Common myeloid progenitor, CD34-positive (primary cell): ENCODE results near the gene GPR137.
A peak's percentile ranks its signal among the peaks of the same experiment; 100 is the strongest.
"Not testable (repeated sequence)": the region's sequence is repeated elsewhere in the genome, so short reads cannot be mapped to it uniquely, and the experiment has no call there.

Source experiments
- CTCF ChIA-PET: fragments of 350-600 bp; sonication (Branson Sonifier 250); formaldehyde crosslinking; loops from one replicate; lab custom pipeline; 2021; ENCODE audit warnings: antibody characterized with exemption; lab: Charles Lee
- POLR2A ChIA-PET: fragments of 350-600 bp; sonication (Branson Sonifier 250); formaldehyde crosslinking; loops from one replicate; lab custom pipeline; 2021; ENCODE audit warnings: antibody characterized with exemption; lab: Charles Lee
- DNase-seq, 3 donors: peaks; one replicate each; pipeline versions ENCODE4 v3.0.0 to v3.0.0-alpha.2; 2013
- H3K27ac ChIP-seq, 2 experiments: 1 replicate in 1 of 2; 2 replicates in 1 of 2; pipeline ENCODE4 v1.7.0; 2013; ENCODE audit warnings: inconsistent platforms in 2 of 2, low read length in 2 of 2, mild to moderate bottlenecking in 2 of 2, low read depth in 1 of 2, moderate library complexity in 1 of 2; ENCODE audit not compliant: severe bottlenecking in 2 of 2, insufficient read depth in 1 of 2, poor library complexity in 1 of 2
- H3K27me3 ChIP-seq, 5 experiments: replicated peaks in 2 of 5; 1 replicate in 3 of 5; 2 replicates in 2 of 5; pipeline versions ENCODE4 v1.6.1 to v1.7.0; 2013; ENCODE audit warnings: low read length in 4 of 5, mild to moderate bottlenecking in 2 of 5, moderate library complexity in 2 of 5, inconsistent platforms in 1 of 5; ENCODE audit not compliant: insufficient read depth in 5 of 5, control insufficient read depth in 4 of 5
- H3K36me3 ChIP-seq, 4 experiments: 1 replicate in 2 of 4; 2 replicates in 2 of 4; pipeline versions ENCODE4 v1.6.1 to v1.7.0; 2013; ENCODE audit warnings: low read length in 3 of 4, control low read depth in 1 of 4, mild to moderate bottlenecking in 1 of 4; ENCODE audit not compliant: control insufficient read depth in 4 of 4, insufficient read depth in 4 of 4
- H3K4me1 ChIP-seq, 4 experiments: 1 replicate in 3 of 4; 2 replicates in 1 of 4; pipeline versions ENCODE4 v1.6.1 to v1.7.1; 2013; ENCODE audit warnings: low read length in 3 of 4, mild to moderate bottlenecking in 3 of 4, control low read depth in 1 of 4, inconsistent platforms in 1 of 4, moderate library complexity in 1 of 4; ENCODE audit not compliant: control insufficient read depth in 4 of 4, insufficient read depth in 4 of 4; ENCODE audit errors: control extremely low read depth in 1 of 4
- H3K4me3 ChIP-seq, 7 experiments: 1 replicate in 4 of 7; 2 replicates in 3 of 7; pipeline versions ENCODE4 v1.5.1 to v1.7.0; 2013; ENCODE audit warnings: mild to moderate bottlenecking in 7 of 7, low read length in 6 of 7, moderate library complexity in 6 of 7, inconsistent platforms in 2 of 7, low read depth in 2 of 7, control low read depth in 1 of 7; ENCODE audit not compliant: insufficient read depth in 4 of 7, control insufficient read depth in 1 of 7; ENCODE audit errors: extremely low read depth in 1 of 7
- H3K9me3 ChIP-seq, 5 experiments: 1 replicate in 4 of 5; 2 replicates in 1 of 5; pipeline versions ENCODE4 v1.6.1 to v1.7.1; 2013; ENCODE audit warnings: low read length in 4 of 5, mild to moderate bottlenecking in 2 of 5, inconsistent platforms in 1 of 5, low read depth in 1 of 5, moderate library complexity in 1 of 5; ENCODE audit not compliant: control insufficient read depth in 4 of 5, insufficient read depth in 2 of 5; ENCODE audit errors: control extremely low read depth in 1 of 5
- WGBS: methylation state at CpG from one replicate; pipeline ENCODE4 v1.1.5; 2013; ENCODE audit not compliant: insufficient coverage; 5-methylcytosine and 5-hydroxymethylcytosine counted together

GPR137 gene

GRCh38 chr11:64244966-64245365 is 40.7 kb upstream of the GPR137 start:
- H3K36me3 ChIP-seq: peaks cover 0 to 20% (median 12%) of the 10 kb centered on the region in 4 experiments
- peaks cover 2 to 75% (median 72%) of the 10 kb centered on the region in 4 experiments for H3K4me1 ChIP-seq
- H3K27ac ChIP-seq: peak overlapping the region; percentile 46 to 75
- H3K9me3 ChIP-seq: no peaks in the 10 kb centered on the region
- POLR2A ChIA-PET: interaction anchor here (0.6 to 7.6 kb wide), 7 partner anchors 15 to 498 kb away, joined by 3 to 74 read pairs (median 4); partner anchors contain the start of genes DNAJC4, FERMT3, NUDT22 and STIP1
- CTCF ChIA-PET: interaction anchor here (0.7 to 12.2 kb wide), 12 partner anchors 10 to 110 kb away, joined by 3 to 177 read pairs (median 4); partner anchors contain the start of genes CATSPERZ, FERMT3 and VEGFB
- no peaks in the 10 kb centered on the region for H3K27me3 ChIP-seq
- peak overlapping the region in 6 of 7 experiments; percentile 2 to 98 (median 86) for H3K4me3 ChIP-seq
- 54% methylated on average over 3 of the region's 6 CpGs for WGBS
- DNase-seq: no peak

GRCh38 chr11:64245401-64245796 is 40.2 kb upstream of the GPR137 start:
- Histone ChIP-seq H3K4me3 (peak overlapping the region in 6 of 7 experiments; percentile 52 to 98 (median 86)), H3K9me3 (no peaks in the 10 kb centered on the region), H3K4me1 (peaks cover 2 to 74% (median 72%) of the 10 kb centered on the region in 4 experiments), H3K36me3 (peaks cover 0 to 20% (median 12%) of the 10 kb centered on the region in 4 experiments), H3K27ac (peak overlapping the region; percentile 46 to 75), H3K27me3 (no peaks in the 10 kb centered on the region)
- POLR2A ChIA-PET: interaction anchor here (0.6 to 7.6 kb wide), 5 partner anchors 15 to 498 kb away, joined by 3 to 74 read pairs (median 3); partner anchors contain the start of genes DNAJC4, FERMT3, NUDT22 and TRPT1
- CTCF ChIA-PET: interaction anchor here (0.7 to 12.2 kb wide), 8 partner anchors 10 to 110 kb away, joined by 3 to 177 read pairs (median 4); partner anchors contain the start of genes FERMT3 and VEGFB
- peak in 2 of 3 donors; percentile 58 to 77 for DNase-seq
- WGBS: 0% methylated on average over 3 of the region's 6 CpGs

GRCh38 chr11:64245797-64246620 is 39.6 kb upstream of the GPR137 start:
- CTCF ChIA-PET: interaction anchor here (0.6 to 12.2 kb wide), 12 partner anchors 10 to 109 kb away, joined by 3 to 177 read pairs (median 4); partner anchors contain the start of genes FERMT3 and VEGFB

GRCh38 chr11:64246621-64246870 is 39.1 kb upstream of the GPR137 start:
- CTCF ChIA-PET: interaction anchor here (1.4 to 12.2 kb wide), 5 partner anchors 14 to 106 kb away, joined by 3 to 177 read pairs (median 7); partner anchors contain the start of gene FERMT3
- not testable (repeated sequence) for DNase-seq, H3K27me3 ChIP-seq, H3K9me3 ChIP-seq, H3K27ac ChIP-seq
- peak overlapping the region in 6 of 7 experiments; percentile 52 to 98 (median 86) for H3K4me3 ChIP-seq
- peaks cover 2 to 78% (median 76%) of the 10 kb centered on the region in 4 experiments for H3K4me1 ChIP-seq
- peaks cover 0 to 20% (median 12%) of the 10 kb centered on the region in 4 experiments for H3K36me3 ChIP-seq
- POLR2A ChIA-PET: interaction anchor here (1.4 to 7.6 kb wide), 2 partner anchors 39 to 40 kb away, joined by 3 to 74 read pairs; partner anchors contain the start of gene FERMT3
- WGBS: 6% methylated on average over 9 of the region's 43 CpGs

More at GRCh38 chr11:64245797-64246620, 39.6 kb upstream of the GPR137 start:
- WGBS: 0% methylated on average over 26 of the region's 46 CpGs
- Histone ChIP-seq H3K27me3 (no peaks in the 10 kb centered on the region), H3K36me3 (peaks cover 0 to 20% (median 12%) of the 10 kb centered on the region in 4 experiments), H3K27ac (peak overlapping the region in 1 of 2 experiments; percentile 75), H3K4me3 (peak overlapping the region; percentile 52 to 98 (median 85)), H3K9me3 (no peaks in the 10 kb centered on the region), H3K4me1 (peaks cover 2 to 76% (median 75%) of the 10 kb centered on the region in 4 experiments)
- peak; percentile 83 to 93 (median 89) for DNase-seq
- POLR2A ChIA-PET: interaction anchor here (0.6 to 7.6 kb wide), 5 partner anchors 16 to 497 kb away, joined by 3 to 74 read pairs (median 3); partner anchors contain the start of genes DNAJC4, FERMT3, NUDT22 and TRPT1

- Histone ChIP-seq H3K4me1 (peaks cover 2 to 79% (median 78%) of the 10 kb centered on the region in 4 experiments), H3K27me3 (no peaks in the 10 kb centered on the region), H3K27ac (peak within 1 kb of the TSS in 1 of 2 experiments; percentile 75), H3K9me3 (no peaks in the 10 kb centered on the region), H3K4me3 (peak within 1 kb of the TSS; percentile 52 to 98 (median 86)), H3K36me3 (peaks cover 0 to 20% (median 12%) of the 10 kb centered on the region in 4 experiments)
- ChIA-PET POLR2A (interaction anchor here (1.0 to 7.6 kb wide), 3 partner anchors 38 to 41 kb away, joined by 3 to 74 read pairs (median 3); partner anchors contain the start of genes FERMT3 and GPR137), CTCF (interaction anchor here (1.4 to 12.2 kb wide), 5 partner anchors 10 to 106 kb away, joined by 3 to 177 read pairs (median 6); partner anchors contain the start of gene FERMT3)
- DNase-seq: peak; percentile 73 to 87 (median 83)
- WGBS: 2% methylated on average over 43 of the region's 74 CpGs
These were observed 38.5 kb upstream of the GPR137 start, which contains the start of gene PPP1R14B for GRCh38 chr11:64246871-64247728. TSS of gene PPP1R14B (minus strand) at chr11:64246943. CDS start at chr11:64246673, 270 bp downstream.
